ENCODE measurements around the gene IP6K2. TPM values are rescaled to one million over a fixed set of nuclear protein-coding genes. Genes with fewer than 3 reads are reported as not detected.

The IP6K2 gene
- total and polyA plus RNA-seq, 2 of the 13 experiments (the other 11 are each of a cell fraction or from before 2014, with no cell fraction given), result 85.5 to 112 TPM

DNA sequence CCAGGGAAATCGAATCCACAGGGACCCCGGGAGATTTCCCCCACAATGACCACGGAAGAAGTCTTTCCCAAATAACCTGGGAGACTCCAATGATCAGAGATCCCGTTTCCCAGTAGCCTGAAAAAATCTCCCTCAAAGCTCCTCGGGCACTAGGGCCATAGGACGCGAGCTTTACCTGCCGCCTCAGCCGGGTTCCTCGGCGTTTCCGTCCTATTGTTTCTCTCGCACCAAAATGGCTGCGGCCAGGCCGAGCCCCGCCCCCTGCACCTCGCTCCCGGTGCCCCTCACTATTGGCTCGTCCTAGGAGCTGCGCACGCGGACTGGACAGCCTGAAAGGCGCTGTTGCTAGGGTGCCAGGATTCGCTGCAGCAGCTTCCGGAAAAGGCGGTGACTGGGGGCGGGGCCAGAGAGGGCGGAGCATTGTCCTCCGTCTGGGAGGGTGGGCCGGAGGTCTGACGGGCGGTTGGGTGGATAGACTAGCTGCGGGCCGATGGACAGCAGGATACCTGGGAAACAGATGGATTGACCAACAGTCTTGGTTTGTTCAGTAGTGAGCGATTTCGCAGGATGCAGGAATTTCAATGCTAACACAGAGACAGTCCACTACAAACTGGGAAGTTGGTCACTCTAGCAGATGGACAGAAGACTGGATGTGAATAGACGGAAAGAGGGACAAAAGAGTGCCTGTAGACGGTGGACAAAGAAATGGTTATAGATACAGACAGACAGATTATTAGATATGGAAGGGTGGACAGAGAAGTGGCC is at the start of gene IP6K2 (continued):
- TF ChIP-seq, protein P1, sequence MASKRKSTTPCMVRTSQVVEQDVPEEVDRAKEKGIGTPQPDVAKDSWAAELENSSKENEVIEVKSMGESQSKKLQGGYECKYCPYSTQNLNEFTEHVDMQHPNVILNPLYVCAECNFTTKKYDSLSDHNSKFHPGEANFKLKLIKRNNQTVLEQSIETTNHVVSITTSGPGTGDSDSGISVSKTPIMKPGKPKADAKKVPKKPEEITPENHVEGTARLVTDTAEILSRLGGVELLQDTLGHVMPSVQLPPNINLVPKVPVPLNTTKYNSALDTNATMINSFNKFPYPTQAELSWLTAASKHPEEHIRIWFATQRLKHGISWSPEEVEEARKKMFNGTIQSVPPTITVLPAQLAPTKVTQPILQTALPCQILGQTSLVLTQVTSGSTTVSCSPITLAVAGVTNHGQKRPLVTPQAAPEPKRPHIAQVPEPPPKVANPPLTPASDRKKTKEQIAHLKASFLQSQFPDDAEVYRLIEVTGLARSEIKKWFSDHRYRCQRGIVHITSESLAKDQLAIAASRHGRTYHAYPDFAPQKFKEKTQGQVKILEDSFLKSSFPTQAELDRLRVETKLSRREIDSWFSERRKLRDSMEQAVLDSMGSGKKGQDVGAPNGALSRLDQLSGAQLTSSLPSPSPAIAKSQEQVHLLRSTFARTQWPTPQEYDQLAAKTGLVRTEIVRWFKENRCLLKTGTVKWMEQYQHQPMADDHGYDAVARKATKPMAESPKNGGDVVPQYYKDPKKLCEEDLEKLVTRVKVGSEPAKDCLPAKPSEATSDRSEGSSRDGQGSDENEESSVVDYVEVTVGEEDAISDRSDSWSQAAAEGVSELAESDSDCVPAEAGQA (IDR thresholded peaks at IDR 0.05; ENCODE audit: low read depth), result peak; percentile 76
- TF ChIP-seq, protein P1 (CRISPR knock-in tag; IDR thresholded peaks at IDR 0.05; ENCODE audit: borderline replicate concordance), result no peak
- TF ChIP-seq CEBPB (IDR thresholded peaks at IDR 0.05; ENCODE audit: borderline replicate concordance, low read depth, low read length) (peak; percentile 60; the same call in 1 of the 2 replicates), ZNF430 (CRISPR knock-in tag; IDR thresholded peaks at IDR 0.05) (peak; percentile 63; the same call in 1 of the 2 replicates), SOX13 (IDR thresholded peaks at IDR 0.05) (peak; percentile 2; the same call in 1 of the 2 replicates), SOX13 (CRISPR knock-in tag; conservative IDR thresholded peaks at IDR 0.05 in 1 of 2, IDR thresholded peaks at IDR 0.05 in 1 of 2) (peak in 1 of 2 experiments; percentile 55; a peak in 1 of 4 replicates), ZNF557 (CRISPR knock-in tag; IDR thresholded peaks at IDR 0.05) (no peak), ZNF781 (CRISPR knock-in tag; IDR thresholded peaks at IDR 0.05; ENCODE audit: borderline replicate concordance, not compliant biosample characterization) (no peak), RXRA (CRISPR knock-in tag; IDR thresholded peaks at IDR 0.05) (peak; percentile 50; the same call in 1 of the 2 replicates), ZNF614 (CRISPR knock-in tag; IDR thresholded peaks at IDR 0.05; ENCODE audit: borderline replicate concordance) (0 out of 2 replicates have a peak, but pooled peaks have one; percentile 70), MIXL1 (CRISPR knock-in tag; IDR thresholded peaks at IDR 0.05) (0 out of 2 replicates have a peak, but pooled peaks have one; percentile 28), ZC3H4 (CRISPR knock-in tag; IDR thresholded peaks at IDR 0.05; ENCODE audit: borderline replicate concordance) (no peak), ELF3 (CRISPR knock-in tag; IDR thresholded peaks at IDR 0.05) (peak; percentile 74), MED1 (CRISPR knock-in tag; IDR thresholded peaks at IDR 0.05) (no peak; the same call in 1 of the 2 replicates), ZMYM3 (CRISPR knock-in tag; IDR thresholded peaks at IDR 0.05) (no peak), ZNF547 (CRISPR knock-in tag; IDR thresholded peaks at IDR 0.05) (0 out of 2 replicates have a peak, but pooled peaks have one; percentile 38), SOX5 (CRISPR knock-in tag; IDR thresholded peaks at IDR 0.05; ENCODE audit: borderline replicate concordance) (0 out of 2 replicates have a peak, but pooled peaks have one; percentile 35), GABPB1 (CRISPR knock-in tag; IDR thresholded peaks at IDR 0.05) (peak; percentile 93), ZNF101 (CRISPR knock-in tag; IDR thresholded peaks at IDR 0.05; ENCODE audit: borderline replicate concordance, low read depth) (no peak), PHF21A (CRISPR knock-in tag; IDR thresholded peaks at IDR 0.05) (peak; percentile 33; the same call in 1 of the 2 replicates)
- TF ChIP-seq, protein P2, sequence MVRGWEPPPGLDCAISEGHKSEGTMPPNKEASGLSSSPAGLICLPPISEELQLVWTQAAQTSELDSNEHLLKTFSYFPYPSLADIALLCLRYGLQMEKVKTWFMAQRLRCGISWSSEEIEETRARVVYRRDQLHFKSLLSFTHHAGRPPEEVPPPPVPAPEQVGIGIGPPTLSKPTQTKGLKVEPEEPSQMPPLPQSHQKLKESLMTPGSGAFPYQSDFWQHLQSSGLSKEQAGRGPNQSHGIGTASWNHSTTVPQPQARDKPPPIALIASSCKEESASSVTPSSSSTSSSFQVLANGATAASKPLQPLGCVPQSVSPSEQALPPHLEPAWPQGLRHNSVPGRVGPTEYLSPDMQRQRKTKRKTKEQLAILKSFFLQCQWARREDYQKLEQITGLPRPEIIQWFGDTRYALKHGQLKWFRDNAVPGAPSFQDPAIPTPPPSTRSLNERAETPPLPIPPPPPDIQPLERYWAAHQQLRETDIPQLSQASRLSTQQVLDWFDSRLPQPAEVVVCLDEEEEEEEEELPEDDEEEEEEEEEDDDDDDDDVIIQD (CRISPR knock-in tag; IDR thresholded peaks at IDR 0.05; ENCODE audit: low read depth), result peak; percentile 73
- TF ChIP-seq, protein P3, sequence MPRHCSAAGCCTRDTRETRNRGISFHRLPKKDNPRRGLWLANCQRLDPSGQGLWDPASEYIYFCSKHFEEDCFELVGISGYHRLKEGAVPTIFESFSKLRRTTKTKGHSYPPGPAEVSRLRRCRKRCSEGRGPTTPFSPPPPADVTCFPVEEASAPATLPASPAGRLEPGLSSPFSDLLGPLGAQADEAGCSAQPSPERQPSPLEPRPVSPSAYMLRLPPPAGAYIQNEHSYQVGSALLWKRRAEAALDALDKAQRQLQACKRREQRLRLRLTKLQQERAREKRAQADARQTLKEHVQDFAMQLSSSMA (CRISPR knock-in tag; IDR thresholded peaks at IDR 0.05), result no peak

All from HepG2 (cell line).